ENCODE results near the gene PTPRE.

The PTPRE gene

DNA sequence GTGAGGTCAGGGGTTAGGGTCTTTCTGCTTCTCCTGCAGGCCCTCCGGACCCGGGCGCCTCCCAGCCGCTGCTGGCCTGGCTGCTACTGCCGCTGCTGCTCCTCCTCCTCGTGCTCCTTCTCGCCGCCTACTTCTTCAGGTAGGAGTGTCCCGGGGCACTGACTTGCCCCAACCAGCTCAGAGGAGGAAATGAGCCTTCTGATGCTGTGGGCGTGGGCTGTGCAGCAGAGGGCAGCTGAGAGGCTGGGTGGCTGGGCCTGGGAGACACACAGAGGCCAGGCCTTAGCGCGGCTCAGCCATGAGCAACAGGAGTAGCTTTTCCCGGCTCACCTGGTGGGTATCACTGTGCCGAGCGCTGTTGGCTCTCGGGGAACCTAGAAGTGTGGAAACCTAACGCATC is 140.4 kb downstream of the PTPRE start:
- Histone ChIP-seq H3K27me3 (ENCODE audit: insufficient read depth, low read depth, severe bottlenecking) (no peaks in the 10 kb centered on the region), H3K4me3 (ENCODE audit: low read depth, low read length) (no peak overlapping the region), H3K9me3 (ENCODE audit: severe bottlenecking) (no peaks in the 10 kb centered on the region), H3K36me3 (no peaks in the 10 kb centered on the region), H3K27ac (no peak overlapping the region)
- DNase-seq, result no peak
- TF ChIP-seq, protein P1, sequence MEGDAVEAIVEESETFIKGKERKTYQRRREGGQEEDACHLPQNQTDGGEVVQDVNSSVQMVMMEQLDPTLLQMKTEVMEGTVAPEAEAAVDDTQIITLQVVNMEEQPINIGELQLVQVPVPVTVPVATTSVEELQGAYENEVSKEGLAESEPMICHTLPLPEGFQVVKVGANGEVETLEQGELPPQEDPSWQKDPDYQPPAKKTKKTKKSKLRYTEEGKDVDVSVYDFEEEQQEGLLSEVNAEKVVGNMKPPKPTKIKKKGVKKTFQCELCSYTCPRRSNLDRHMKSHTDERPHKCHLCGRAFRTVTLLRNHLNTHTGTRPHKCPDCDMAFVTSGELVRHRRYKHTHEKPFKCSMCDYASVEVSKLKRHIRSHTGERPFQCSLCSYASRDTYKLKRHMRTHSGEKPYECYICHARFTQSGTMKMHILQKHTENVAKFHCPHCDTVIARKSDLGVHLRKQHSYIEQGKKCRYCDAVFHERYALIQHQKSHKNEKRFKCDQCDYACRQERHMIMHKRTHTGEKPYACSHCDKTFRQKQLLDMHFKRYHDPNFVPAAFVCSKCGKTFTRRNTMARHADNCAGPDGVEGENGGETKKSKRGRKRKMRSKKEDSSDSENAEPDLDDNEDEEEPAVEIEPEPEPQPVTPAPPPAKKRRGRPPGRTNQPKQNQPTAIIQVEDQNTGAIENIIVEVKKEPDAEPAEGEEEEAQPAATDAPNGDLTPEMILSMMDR (IDR thresholded peaks at IDR 0.05; ENCODE audit: low read depth, low read length), result no peak

DNA sequence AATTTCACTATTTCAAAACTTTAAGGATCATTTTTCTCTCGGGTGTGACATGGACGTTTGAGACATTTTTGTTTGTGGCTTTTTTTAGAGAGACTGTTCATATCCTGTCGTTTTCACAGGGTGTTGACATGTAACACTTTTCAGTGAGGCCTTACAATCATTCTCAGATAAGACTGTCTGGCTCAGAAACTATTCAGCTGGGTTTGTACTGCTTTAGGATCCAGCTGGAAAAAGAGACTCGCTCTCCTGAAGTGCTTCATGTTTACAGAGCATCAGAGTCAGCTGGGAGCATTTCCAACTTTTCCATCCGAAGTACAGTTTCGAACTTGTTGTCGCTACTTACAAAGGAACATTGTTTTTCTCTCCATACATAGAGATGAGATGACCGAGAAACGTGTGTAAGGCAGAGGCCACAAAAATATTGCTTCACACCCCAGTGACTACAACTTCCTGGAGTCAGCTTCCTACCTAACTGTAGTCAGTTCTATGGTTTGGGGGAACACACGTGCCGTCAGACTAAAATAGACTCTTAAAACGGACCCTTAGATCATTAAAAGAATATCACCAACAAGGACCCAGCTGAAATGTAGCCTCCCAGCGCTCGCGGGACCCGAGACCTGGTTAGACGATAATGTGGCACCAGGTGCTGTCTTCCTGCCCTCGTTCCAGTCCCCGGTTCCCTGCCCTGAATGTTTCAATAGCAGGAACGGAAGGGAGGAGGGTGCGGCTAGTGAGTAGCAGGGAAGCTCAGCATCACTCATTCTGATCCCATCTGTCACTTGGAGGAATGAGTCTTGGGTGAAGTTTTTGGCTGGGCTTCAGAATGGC is 141.3 kb downstream of the PTPRE start:
- no peaks in the 10 kb centered on the region for H3K9me3 ChIP-seq (ENCODE audit: severe bottlenecking)
- no peak overlapping the region for H3K27ac ChIP-seq
- DNase-seq, result no peak
- H3K27me3 ChIP-seq (ENCODE audit: insufficient read depth, low read depth, severe bottlenecking), result no peaks in the 10 kb centered on the region
- no peaks in the 10 kb centered on the region for H3K36me3 ChIP-seq
- TF ChIP-seq, protein P1 (IDR thresholded peaks at IDR 0.05; ENCODE audit: low read depth, low read length), result no peak
- no peak overlapping the region for H3K4me3 ChIP-seq (ENCODE audit: low read depth, low read length)

DNA sequence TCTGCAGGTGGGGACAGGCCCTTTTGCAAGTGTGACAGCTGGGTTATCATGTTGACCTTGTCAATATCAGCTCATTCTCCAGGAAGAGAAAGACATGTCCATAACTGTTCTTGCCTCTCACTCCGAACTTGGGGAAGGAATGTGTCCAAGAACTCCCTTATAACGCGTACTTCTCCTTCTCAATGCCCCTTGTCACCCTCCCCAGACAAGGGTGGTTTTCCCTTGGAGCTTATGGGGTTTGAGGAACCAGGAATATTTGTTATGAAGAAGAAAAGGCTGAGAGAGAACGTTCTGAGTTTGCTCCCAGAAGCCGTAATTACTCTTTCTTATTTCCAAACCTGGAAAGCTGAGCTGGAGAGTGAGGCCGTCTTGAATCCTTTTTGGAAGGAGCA is 141.9 kb downstream of the PTPRE start:
- TF ChIP-seq, protein P1 (IDR thresholded peaks at IDR 0.05; ENCODE audit: low read depth, low read length), result no peak
- Histone ChIP-seq H3K4me3 (ENCODE audit: low read depth, low read length) (no peak overlapping the region), H3K27me3 (ENCODE audit: insufficient read depth, low read depth, severe bottlenecking) (no peaks in the 10 kb centered on the region), H3K9me3 (ENCODE audit: severe bottlenecking) (no peaks in the 10 kb centered on the region), H3K36me3 (no peaks in the 10 kb centered on the region), H3K27ac (no peak overlapping the region)
- no peak for DNase-seq

DNA sequence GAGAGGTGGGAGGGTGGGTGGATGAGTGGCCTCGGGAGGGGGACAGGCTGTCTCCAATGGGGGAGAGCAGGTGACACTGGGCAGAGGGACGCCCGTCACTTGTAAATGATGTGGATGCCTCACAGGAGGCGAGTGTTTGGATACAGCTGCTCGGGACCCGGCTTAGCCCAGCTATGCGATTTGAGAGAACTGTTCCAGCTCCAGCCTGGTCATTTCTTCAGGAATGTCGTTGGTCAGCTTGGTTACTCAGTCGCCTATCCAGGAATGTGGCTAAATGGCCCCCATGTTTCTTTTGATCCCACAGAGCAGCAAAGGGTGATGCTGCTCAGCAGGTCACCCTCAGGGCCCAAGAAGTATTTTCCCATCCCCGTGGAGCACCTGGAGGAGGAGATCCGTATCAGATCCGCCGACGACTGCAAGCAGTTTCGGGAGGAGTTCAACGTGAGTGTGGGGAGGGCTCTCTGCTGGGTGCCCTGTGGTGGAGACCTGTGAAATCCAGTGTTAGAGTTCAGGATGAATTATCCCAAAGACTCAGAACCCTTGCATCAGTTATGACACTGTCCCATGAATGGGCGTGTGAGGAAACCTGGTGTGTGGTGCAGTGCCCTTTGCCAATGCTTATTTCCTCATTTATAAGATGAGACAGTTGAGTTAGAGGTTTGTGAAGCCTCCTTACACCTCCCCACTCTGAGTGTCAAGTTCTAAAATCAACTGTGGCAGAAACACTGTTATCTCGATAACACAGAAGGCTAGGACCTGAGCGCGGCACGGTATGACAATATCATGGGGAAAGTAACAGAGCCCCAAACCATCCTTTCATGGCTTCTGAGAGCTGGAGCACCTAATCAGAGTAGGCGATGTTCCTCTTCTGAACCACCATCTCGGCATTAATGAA is 142.6 kb downstream of the PTPRE start:
- TF ChIP-seq, protein P1 (IDR thresholded peaks at IDR 0.05; ENCODE audit: low read depth, low read length), result no peak
- Histone ChIP-seq H3K27ac (no peak overlapping the region), H3K36me3 (no peaks in the 10 kb centered on the region), H3K9me3 (ENCODE audit: severe bottlenecking) (no peaks in the 10 kb centered on the region), H3K27me3 (ENCODE audit: insufficient read depth, low read depth, severe bottlenecking) (no peaks in the 10 kb centered on the region), H3K4me3 (ENCODE audit: low read depth, low read length) (no peak overlapping the region)
- no peak for DNase-seq

DNA sequence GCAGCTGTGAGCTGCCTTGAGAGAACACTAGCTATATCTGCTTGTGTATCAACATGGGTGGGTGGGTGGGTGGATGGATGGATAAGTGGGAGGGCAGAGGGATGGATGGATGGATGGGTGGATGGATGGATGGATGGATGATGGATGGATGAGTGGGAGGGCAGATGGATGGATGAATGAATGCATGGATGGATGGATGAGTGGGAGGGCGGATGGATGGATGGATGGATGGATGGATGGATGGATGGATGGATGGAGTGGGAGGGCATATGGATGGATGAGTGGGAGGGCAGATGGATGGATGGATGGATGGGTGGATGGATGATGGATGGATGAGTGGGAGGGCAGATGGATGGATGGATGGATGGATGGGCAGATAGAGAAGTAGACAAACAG is 143.2 kb downstream of the PTPRE start:
- Histone ChIP-seq H3K36me3 (no peaks in the 10 kb centered on the region), H3K27ac (no peak overlapping the region), H3K27me3 (ENCODE audit: insufficient read depth, low read depth, severe bottlenecking) (no peaks in the 10 kb centered on the region), H3K4me3 (ENCODE audit: low read depth, low read length) (no peak overlapping the region), H3K9me3 (ENCODE audit: severe bottlenecking) (no peaks in the 10 kb centered on the region)
- no peak for DNase-seq
- TF ChIP-seq, protein P1 (IDR thresholded peaks at IDR 0.05; ENCODE audit: low read depth, low read length), result no peak
